Neural progenitor cell (in vitro differentiated cells): ENCODE measurements around the gene FSTL5. TPM values are rescaled to one million over a fixed set of nuclear protein-coding genes. Genes with fewer than 3 reads are reported as not detected.
"Not testable (repeated sequence)": the region's sequence is repeated elsewhere in the genome, so short reads cannot be mapped to it uniquely, and the experiment has no call there.

Experiments
- DNase-seq: peaks from one replicate; pipeline ENCODE4 v3.0.0-alpha.2; 2016; ENCODE audit warnings: low spot score
- H2AFZ ChIP-seq: fragments of 200-600 bp; sonication (generic); replicated peaks from 2 replicates; pipeline ENCODE4 v1.6.1; 2016; ENCODE audit warnings: antibody characterized with exemption
- H3F3A ChIP-seq: fragments of 200-600 bp; sonication (generic); 2 replicates; pipeline ENCODE4 v1.6.1; 2016; ENCODE audit warnings: antibody characterized with exemption, low read depth
- H3K27ac ChIP-seq: fragments of 200-600 bp; sonication (generic); 2 replicates; pipeline ENCODE4 v1.5.1; 2016; ENCODE audit warnings: mild to moderate bottlenecking
- H3K27me3 ChIP-seq: fragments of 200-600 bp; sonication (generic); 2 replicates; pipeline ENCODE4 v1.6.1; 2016; ENCODE audit warnings: mild to moderate bottlenecking, moderate library complexity
- H3K36me3 ChIP-seq: fragments of 200-600 bp; sonication (generic); 2 replicates; pipeline ENCODE4 v1.5.1; 2016
- H3K4me1 ChIP-seq: fragments of 200-600 bp; sonication (generic); 2 replicates; pipeline ENCODE4 v1.6.1; 2016; ENCODE audit warnings: mixed run types
- H3K4me2 ChIP-seq: fragments of 200-600 bp; sonication (generic); 2 replicates; pipeline ENCODE4 v1.6.1; 2016
- H3K4me3 ChIP-seq: fragments of 200-600 bp; sonication (generic); 2 replicates; pipeline ENCODE4 v1.5.1; 2016
- H3K79me2 ChIP-seq: fragments of 200-600 bp; sonication (generic); 2 replicates; pipeline ENCODE4 v1.6.1; 2016; ENCODE audit warnings: low read depth
- H3K9ac ChIP-seq: fragments of 200-600 bp; sonication (generic); 2 replicates; pipeline ENCODE4 v1.6.1; 2016
- H3K9me3 ChIP-seq: fragments of 200-600 bp; sonication (generic); 2 replicates; pipeline ENCODE4 v1.5.1; 2016; ENCODE audit warnings: low read depth
- H4K20me1 ChIP-seq: fragments of 200-600 bp; sonication (generic); 2 replicates; pipeline ENCODE4 v1.6.1; 2016; ENCODE audit warnings: low read depth
- H3K27ac Mint-ChIP-seq: 3 replicates; pipeline ENCODE4 v1.8.0; 2021; ENCODE audit warnings: mixed read lengths
- H3K27me3 Mint-ChIP-seq: 2 replicates; pipeline ENCODE4 v1.8.0; 2022; ENCODE audit warnings: low read depth, mild to moderate bottlenecking, inconsistent platforms, moderate library complexity, mixed read lengths; ENCODE audit not compliant: insufficient read depth
- H3K36me3 Mint-ChIP-seq: 3 replicates; pipeline ENCODE4 v1.8.0; 2021; ENCODE audit warnings: mixed read lengths
- H3K4me1 Mint-ChIP-seq: 3 replicates; pipeline ENCODE4 v1.8.0; 2021; ENCODE audit warnings: mixed read lengths
- H3K4me3 Mint-ChIP-seq: 3 replicates; pipeline ENCODE4 v1.8.0; 2021; ENCODE audit warnings: mild to moderate bottlenecking, moderate library complexity, mixed read lengths
- H3K9me3 Mint-ChIP-seq: 3 replicates; pipeline ENCODE4 v1.8.0; 2020; ENCODE audit warnings: mixed read lengths
- CTCF ChIP-seq: fragments of 200-600 bp; sonication (generic); IDR thresholded peaks from 2 replicates; pipeline ENCODE4 v1.5.1; 2017; ENCODE audit warnings: antibody characterized with exemption, mild to moderate bottlenecking
- EZH2 ChIP-seq: fragments of 200-600 bp; sonication (generic); IDR thresholded peaks from 2 replicates; pipeline ENCODE4 v1.6.1; 2017; ENCODE audit warnings: antibody characterized with exemption, mild to moderate bottlenecking, moderate library complexity
- EZH2phosphoT487 ChIP-seq: fragments of 200-600 bp; sonication (generic); IDR thresholded peaks from 2 replicates; pipeline ENCODE4 v1.6.1; 2017; ENCODE audit warnings: antibody characterized with exemption
- total RNA-seq: library from RNA; depleted of rRNA; stranded (reverse); fragments of >200 nt; gene quantifications from 2 replicates; pipeline ENCODE4 v1.2.3, GENCODE V29; 2015; ENCODE audit warnings: low replicate concordance

The FSTL5 gene
- total RNA-seq, 1 donor from 2014 or later = not detected

GRCh38 chr4:161762796-161763195 lies 401.0 kb downstream of the FSTL5 start:
- Histone ChIP-seq H3K4me3 (no peak overlapping the region), H3K27ac (no peak overlapping the region), H3K9ac (no peak overlapping the region), H3F3A (no peaks in the 10 kb centered on the region), H3K4me2 (no peak overlapping the region), H4K20me1 (no peaks in the 10 kb centered on the region), H2AFZ (no peak overlapping the region), H3K36me3 (no peaks in the 10 kb centered on the region), H3K4me1 (no peaks in the 10 kb centered on the region), H3K79me2 (no peaks in the 10 kb centered on the region), H3K9me3 (no peaks in the 10 kb centered on the region), H3K27me3 (no peaks in the 10 kb centered on the region)
- no peaks in the 10 kb centered on the region for H3K27me3 Mint-ChIP-seq
- no peak overlapping the region for H3K27ac Mint-ChIP-seq
- H3K36me3 Mint-ChIP-seq = no peaks in the 10 kb centered on the region
- TF ChIP-seq CTCF (no peak), EZH2 (no peak), EZH2phosphoT487 (no peak)
- no peak for DNase-seq
- peaks cover 9% of the 10 kb centered on the region for H3K4me1 Mint-ChIP-seq
- no peak overlapping the region for H3K4me3 Mint-ChIP-seq
- no peaks in the 10 kb centered on the region for H3K9me3 Mint-ChIP-seq

- Histone ChIP-seq H3K4me3 (no peak overlapping the region), H3K9ac (no peak overlapping the region), H3K36me3 (no peaks in the 10 kb centered on the region), H3K4me1 (no peaks in the 10 kb centered on the region), H3K4me2 (no peak overlapping the region), H3K27me3 (no peaks in the 10 kb centered on the region), H3F3A (no peaks in the 10 kb centered on the region), H2AFZ (peak overlapping the region; percentile 26), H3K79me2 (no peaks in the 10 kb centered on the region), H3K9me3 (no peaks in the 10 kb centered on the region), H3K27ac (no peak overlapping the region), H4K20me1 (no peaks in the 10 kb centered on the region)
- Mint-ChIP-seq H3K36me3 (no peaks in the 10 kb centered on the region), H3K9me3 (no peaks in the 10 kb centered on the region), H3K4me1 (peaks cover 8% of the 10 kb centered on the region), H3K4me3 (no peak overlapping the region), H3K27ac (no peak overlapping the region), H3K27me3 (no peaks in the 10 kb centered on the region)
- no peak for TF ChIP-seq EZH2
- no peak for TF ChIP-seq EZH2phosphoT487
- TF ChIP-seq CTCF = no peak
- DNase-seq = no peak
These were observed 403.8 kb downstream of the FSTL5 start for GRCh38 chr4:161760008-161760407.

DNA sequence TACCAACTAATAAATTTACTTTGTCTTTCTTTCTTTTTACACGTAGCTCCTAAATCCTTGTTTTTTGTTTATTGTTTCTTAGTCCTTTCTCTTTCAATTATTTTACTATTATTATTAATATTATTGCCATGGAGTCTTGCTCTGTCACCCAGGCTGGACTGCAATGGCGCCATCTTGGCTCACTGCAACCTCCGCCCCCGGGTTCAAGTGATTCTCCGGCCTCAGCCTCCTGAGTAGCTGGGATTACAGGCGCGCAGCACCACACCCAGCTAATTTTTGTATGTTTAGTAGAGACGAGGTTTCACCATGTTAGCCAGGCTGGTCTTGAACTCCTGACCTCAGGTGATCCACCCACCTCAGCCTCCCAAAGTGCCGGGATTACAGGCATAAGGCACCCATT lies 405.4 kb downstream of the FSTL5 start:
- H4K20me1 ChIP-seq, H3K4me1 Mint-ChIP-seq, H3K27me3 Mint-ChIP-seq, H3K4me1 ChIP-seq, H3K27me3 ChIP-seq, H3K9ac ChIP-seq, H3K9me3 Mint-ChIP-seq, H3K4me3 ChIP-seq, H3K36me3 Mint-ChIP-seq, H3K27ac Mint-ChIP-seq, H3K79me2 ChIP-seq, DNase-seq, H3K36me3 ChIP-seq, H3K27ac ChIP-seq, H3K9me3 ChIP-seq, H2AFZ ChIP-seq, H3K4me2 ChIP-seq, H3F3A ChIP-seq, H3K4me3 Mint-ChIP-seq: not testable (repeated sequence)

- TF ChIP-seq CTCF (no peak), EZH2phosphoT487 (no peak), EZH2 (no peak)
- H2AFZ ChIP-seq = no peak overlapping the region
- H3K9ac ChIP-seq = no peak overlapping the region
- H3K4me2 ChIP-seq = no peak overlapping the region
- H3K9me3 Mint-ChIP-seq = no peaks in the 10 kb centered on the region
- no peaks in the 10 kb centered on the region for H3K79me2 ChIP-seq
- no peak overlapping the region for H3K4me3 Mint-ChIP-seq
- H3K36me3 Mint-ChIP-seq = no peaks in the 10 kb centered on the region
- no peaks in the 10 kb centered on the region for H3K4me1 ChIP-seq
- no peaks in the 10 kb centered on the region for H3K27me3 ChIP-seq
- H3K27ac Mint-ChIP-seq = no peak overlapping the region
- H3F3A ChIP-seq = no peaks in the 10 kb centered on the region
- H3K9me3 ChIP-seq = no peaks in the 10 kb centered on the region
- no peak overlapping the region for H3K4me3 ChIP-seq
- no peaks in the 10 kb centered on the region for H3K27me3 Mint-ChIP-seq
- no peaks in the 10 kb centered on the region for H3K4me1 Mint-ChIP-seq
- H3K27ac ChIP-seq = no peak overlapping the region
- no peak for DNase-seq
- H4K20me1 ChIP-seq = no peaks in the 10 kb centered on the region
- H3K36me3 ChIP-seq = no peaks in the 10 kb centered on the region
These were observed 434.9 kb downstream of the FSTL5 start for GRCh38 chr4:161728929-161729328.
